Liver (tissue), 3 donors: ENCODE measurements around the gene PLA2G4B.

Experiments used
- EGR1 ChIP-seq, 2 donors: IDR thresholded peaks; 2 replicates each; pipeline ENCODE4 v1.6.1; 2016 to 2018; ENCODE audit warnings: antibody characterized with exemption in 2 of 2, low read depth in 2 of 2
- GABPA ChIP-seq, 2 donors: IDR thresholded peaks in 1 of 2; conservative IDR thresholded peaks in 1 of 2; 2 replicates each; pipeline ENCODE4 v1.6.1; 2016; ENCODE audit warnings: antibody characterized with exemption in 2 of 2, mild to moderate bottlenecking in 1 of 2, moderate library complexity in 1 of 2
- SP1 ChIP-seq: IDR thresholded peaks from 2 replicates; pipeline ENCODE4 v1.6.1; 2018; ENCODE audit warnings: antibody characterized with exemption, mild to moderate bottlenecking
- TAF1 ChIP-seq: conservative IDR thresholded peaks from 2 replicates; pipeline ENCODE4 v1.6.1; 2016; ENCODE audit warnings: antibody characterized with exemption, mild to moderate bottlenecking
- YY1 ChIP-seq: IDR thresholded peaks from 2 replicates; pipeline ENCODE4 v1.6.1; 2016; ENCODE audit warnings: antibody characterized with exemption, mild to moderate bottlenecking
- TF ChIP-seq, protein P1 (sequence below): fragments of 150-350 bp; IDR thresholded peaks from 2 replicates; pipeline ENCODE4 v1.5.1; 2017; ENCODE audit warnings: improper control_type of control experiment, low read depth, low read length; ENCODE audit not compliant: missing input control
- TF ChIP-seq, protein P2 (sequence below): IDR thresholded peaks from 2 replicates; pipeline ENCODE4 v1.6.1; 2016; ENCODE audit warnings: antibody characterized with exemption
- TF ChIP-seq, protein P3 (sequence below): IDR thresholded peaks from 2 replicates; pipeline ENCODE4 v1.6.1; 2016; ENCODE audit warnings: antibody characterized with exemption, mild to moderate bottlenecking
- donor health status: healthy.
- donor health status: healthy.

DNA sequence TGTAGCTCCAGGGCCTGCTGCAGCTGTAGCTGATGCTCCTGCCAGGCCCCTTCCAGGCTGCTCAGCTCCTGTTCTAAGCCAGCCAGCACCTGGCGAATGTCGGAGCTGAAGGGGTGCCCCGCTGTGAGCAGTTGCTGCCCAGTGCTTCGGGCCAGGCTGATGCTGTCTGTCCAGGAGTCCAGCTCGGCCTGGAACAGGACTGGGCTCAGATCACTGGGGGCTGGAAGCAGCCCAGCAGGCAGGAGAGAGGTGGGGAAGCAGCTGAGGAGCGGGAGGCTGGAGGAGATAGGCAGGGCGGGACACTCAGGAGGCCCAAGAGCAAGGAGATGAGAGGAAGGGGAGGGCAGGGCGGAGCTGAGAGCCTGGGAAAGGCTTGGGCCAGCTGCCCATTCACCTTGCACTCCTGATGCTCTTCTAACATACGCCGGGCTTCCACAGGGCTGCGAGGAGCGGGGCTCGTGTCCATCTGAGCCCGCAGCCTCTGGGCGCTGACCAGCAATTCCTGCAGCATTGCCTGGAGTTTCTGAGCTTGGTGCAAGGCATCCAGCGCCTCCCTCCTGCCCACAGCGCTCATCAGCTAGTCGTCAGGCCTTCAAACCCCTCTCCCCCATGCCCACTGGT is 23.2 kb downstream of the PLA2G4B start:
- TF ChIP-seq SP1 (no peak), GABPA (IDR thresholded peaks at IDR 0.05 in 1 of 2, conservative IDR thresholded peaks at IDR 0.05 in 1 of 2) (no peak), EGR1 (IDR thresholded peaks at IDR 0.05; ENCODE audit: low read depth in 2 of 2) (no peak), YY1 (no peak), TAF1 (no peak)
- TF ChIP-seq, protein P1, sequence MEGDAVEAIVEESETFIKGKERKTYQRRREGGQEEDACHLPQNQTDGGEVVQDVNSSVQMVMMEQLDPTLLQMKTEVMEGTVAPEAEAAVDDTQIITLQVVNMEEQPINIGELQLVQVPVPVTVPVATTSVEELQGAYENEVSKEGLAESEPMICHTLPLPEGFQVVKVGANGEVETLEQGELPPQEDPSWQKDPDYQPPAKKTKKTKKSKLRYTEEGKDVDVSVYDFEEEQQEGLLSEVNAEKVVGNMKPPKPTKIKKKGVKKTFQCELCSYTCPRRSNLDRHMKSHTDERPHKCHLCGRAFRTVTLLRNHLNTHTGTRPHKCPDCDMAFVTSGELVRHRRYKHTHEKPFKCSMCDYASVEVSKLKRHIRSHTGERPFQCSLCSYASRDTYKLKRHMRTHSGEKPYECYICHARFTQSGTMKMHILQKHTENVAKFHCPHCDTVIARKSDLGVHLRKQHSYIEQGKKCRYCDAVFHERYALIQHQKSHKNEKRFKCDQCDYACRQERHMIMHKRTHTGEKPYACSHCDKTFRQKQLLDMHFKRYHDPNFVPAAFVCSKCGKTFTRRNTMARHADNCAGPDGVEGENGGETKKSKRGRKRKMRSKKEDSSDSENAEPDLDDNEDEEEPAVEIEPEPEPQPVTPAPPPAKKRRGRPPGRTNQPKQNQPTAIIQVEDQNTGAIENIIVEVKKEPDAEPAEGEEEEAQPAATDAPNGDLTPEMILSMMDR: no peak
- TF ChIP-seq, protein P2, sequence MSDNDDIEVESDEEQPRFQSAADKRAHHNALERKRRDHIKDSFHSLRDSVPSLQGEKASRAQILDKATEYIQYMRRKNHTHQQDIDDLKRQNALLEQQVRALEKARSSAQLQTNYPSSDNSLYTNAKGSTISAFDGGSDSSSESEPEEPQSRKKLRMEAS: no peak
- TF ChIP-seq, protein P3, sequence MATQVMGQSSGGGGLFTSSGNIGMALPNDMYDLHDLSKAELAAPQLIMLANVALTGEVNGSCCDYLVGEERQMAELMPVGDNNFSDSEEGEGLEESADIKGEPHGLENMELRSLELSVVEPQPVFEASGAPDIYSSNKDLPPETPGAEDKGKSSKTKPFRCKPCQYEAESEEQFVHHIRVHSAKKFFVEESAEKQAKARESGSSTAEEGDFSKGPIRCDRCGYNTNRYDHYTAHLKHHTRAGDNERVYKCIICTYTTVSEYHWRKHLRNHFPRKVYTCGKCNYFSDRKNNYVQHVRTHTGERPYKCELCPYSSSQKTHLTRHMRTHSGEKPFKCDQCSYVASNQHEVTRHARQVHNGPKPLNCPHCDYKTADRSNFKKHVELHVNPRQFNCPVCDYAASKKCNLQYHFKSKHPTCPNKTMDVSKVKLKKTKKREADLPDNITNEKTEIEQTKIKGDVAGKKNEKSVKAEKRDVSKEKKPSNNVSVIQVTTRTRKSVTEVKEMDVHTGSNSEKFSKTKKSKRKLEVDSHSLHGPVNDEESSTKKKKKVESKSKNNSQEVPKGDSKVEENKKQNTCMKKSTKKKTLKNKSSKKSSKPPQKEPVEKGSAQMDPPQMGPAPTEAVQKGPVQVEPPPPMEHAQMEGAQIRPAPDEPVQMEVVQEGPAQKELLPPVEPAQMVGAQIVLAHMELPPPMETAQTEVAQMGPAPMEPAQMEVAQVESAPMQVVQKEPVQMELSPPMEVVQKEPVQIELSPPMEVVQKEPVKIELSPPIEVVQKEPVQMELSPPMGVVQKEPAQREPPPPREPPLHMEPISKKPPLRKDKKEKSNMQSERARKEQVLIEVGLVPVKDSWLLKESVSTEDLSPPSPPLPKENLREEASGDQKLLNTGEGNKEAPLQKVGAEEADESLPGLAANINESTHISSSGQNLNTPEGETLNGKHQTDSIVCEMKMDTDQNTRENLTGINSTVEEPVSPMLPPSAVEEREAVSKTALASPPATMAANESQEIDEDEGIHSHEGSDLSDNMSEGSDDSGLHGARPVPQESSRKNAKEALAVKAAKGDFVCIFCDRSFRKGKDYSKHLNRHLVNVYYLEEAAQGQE: no peak
